CD4-positive, alpha-beta T cell treated with Interleukin-12 subunit alpha and Interleukin-12 subunit beta, for 1 hour (primary cell): ENCODE data around the gene MT1E.
A peak's percentile ranks its signal among the peaks of the same experiment; 100 is the strongest.
"Not testable (repeated sequence)": the region's sequence is repeated elsewhere in the genome, so short reads cannot be mapped to it uniquely, and the experiment has no call there.

Experiments used
- DNase-seq: peaks from one replicate; pipeline ENCODE4 v3.0.0-alpha.2; 2020

MT1E gene

DNA sequence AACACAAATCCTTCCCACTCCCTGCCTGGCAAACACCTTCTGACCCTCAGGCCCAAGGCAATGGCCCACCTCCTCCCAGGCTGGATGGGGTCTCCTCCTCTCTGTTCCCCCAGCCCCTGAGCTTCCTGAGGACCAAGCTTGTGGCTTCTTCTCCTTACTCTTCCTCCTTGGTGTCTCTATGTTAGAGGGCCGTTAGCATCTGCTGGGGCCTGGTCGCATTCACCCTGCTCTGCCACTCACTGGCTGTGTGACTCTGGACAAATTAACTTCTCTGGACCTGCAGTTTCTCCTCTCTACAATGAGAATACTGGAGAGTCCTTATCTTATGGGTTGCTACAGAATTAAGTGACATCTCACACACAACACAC is 17.9 kb upstream of the MT1E start:
- no peak for DNase-seq

DNA sequence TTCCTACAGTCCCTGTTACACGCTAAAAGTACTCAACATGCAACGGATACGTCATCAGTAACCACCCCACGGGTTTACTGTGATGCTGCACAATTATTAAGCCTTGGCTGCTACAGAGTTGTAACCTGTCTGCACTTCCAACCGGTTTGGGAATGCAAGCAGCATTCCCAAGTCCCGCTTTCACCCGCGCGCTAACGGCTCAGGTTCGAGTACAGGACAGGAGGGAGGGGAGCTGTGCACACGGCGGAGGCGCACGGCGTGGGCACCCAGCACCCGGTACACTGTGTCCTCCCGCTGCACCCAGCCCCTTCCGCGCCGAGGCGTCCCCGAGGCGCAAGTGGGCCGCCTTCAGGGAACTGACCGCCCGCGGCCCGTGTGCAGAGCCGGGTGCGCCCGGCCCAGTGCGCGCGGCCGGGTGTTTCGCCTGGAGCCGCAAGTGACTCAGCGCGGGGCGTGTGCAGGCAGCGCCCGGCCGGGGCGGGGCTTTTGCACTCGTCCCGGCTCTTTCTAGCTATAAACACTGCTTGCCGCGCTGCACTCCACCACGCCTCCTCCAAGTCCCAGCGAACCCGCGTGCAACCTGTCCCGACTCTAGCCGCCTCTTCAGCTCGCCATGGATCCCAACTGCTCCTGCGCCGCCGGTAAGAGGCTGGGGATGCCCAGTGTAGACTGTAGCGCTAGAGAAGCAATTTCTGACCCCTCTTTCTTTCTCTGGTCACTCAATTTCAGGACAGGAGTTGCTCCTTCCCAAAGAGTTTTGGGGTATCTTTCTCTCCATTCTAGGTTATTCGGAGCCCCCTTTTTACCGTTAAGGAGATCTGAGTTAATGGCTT is 17.3 kb upstream of the MT1E start, which contains the start of gene MT2A:
Gene MT2A (plus strand): TSS at position 542 of the 833 bp plus-strand sequence. CDS start 72 bp downstream, at position 614.
- DNase-seq = peak; percentile 87

GRCh38 chr16:56608876-56609462 is 16.6 kb upstream of the MT1E start:
- DNase-seq = no peak

- peak; percentile 75 for DNase-seq
These were observed 16.1 kb upstream of the MT1E start for GRCh38 chr16:56609463-56609921.

GRCh38 chr16:56610017-56610608 is 15.5 kb upstream of the MT1E start:
- DNase-seq = peak; percentile 66

DNA sequence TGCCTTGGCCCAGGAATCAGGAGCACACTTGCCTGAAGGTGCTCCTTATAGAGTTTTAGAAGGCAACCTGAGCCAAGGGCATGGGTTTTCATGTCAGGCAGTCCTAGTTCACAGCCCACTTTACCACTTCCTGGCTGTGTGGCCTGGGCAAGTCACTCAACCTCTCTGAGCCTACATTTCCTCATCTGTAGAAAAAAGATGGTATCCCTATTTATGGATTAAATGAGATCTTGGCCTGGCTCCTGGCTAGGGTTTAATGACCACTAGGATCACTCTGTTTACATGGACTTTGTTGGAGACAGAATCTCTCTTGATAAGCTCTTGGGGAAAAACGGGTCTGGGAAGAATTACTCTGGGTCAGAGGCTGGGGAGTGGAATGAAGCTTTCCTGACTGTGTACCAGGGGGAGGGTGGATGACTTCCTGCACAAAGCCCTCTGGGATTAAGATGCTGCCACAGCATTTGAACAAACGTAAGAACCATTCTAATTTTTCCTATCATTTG is 14.9 kb upstream of the MT1E start:
- DNase-seq = no peak

DNA sequence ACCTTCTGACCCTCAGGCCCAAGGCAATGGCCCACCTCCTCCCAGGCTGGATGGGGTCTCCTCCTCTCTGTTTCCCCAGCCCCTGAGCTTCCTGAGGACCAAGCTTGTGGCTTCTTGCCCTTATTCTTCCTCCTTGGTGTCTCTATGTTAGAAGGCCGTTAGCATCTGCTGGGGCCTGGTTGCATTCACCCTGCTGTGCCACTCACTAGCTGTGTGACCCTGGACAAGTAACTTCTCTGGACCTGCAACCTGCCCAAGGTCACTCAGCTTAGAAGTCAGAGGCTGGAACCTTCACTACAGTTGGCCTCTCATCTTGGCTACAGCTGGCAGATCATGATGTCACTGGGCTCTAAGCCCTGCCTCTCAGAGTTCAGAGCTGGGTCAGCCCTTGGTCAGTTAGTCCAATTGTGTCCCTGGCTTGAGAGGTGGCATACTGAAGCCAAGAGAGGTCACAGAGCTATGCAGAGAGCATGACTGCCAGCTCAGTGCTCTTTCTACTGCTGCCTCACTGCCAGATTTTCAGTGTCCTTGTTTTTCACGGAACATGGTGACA is 14.2 kb upstream of the MT1E start:
- DNase-seq = no peak

GRCh38 chr16:56613706-56614105 is 11.9 kb upstream of the MT1E start:
- DNase-seq = no peak

DNA sequence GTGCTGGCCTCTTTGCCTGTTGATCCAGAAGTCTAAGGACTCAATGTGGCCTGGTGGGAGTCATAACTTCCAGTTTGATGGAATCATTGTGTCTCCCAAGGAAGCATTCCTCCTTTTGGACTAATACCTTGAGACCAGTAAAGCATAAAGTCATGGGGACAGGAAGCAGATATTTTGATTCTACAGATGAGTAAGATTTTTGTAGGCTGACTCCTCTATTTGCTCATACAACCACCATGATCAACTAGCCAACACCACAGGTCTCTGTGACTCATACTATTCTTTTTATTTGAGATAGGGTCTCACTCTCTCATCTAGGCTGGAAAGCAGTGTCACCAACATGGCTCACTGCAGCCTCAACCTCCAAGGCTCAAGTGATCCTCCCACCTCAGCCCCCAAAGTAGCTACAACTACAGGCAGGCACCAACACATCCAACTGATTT is 11.0 kb upstream of the MT1E start:
- DNase-seq = no peak

- DNase-seq = no peak
These were observed 10.2 kb upstream of the MT1E start for GRCh38 chr16:56615353-56615752.

GRCh38 chr16:56616608-56617211 is 8.9 kb upstream of the MT1E start:
- DNase-seq = no peak

DNA sequence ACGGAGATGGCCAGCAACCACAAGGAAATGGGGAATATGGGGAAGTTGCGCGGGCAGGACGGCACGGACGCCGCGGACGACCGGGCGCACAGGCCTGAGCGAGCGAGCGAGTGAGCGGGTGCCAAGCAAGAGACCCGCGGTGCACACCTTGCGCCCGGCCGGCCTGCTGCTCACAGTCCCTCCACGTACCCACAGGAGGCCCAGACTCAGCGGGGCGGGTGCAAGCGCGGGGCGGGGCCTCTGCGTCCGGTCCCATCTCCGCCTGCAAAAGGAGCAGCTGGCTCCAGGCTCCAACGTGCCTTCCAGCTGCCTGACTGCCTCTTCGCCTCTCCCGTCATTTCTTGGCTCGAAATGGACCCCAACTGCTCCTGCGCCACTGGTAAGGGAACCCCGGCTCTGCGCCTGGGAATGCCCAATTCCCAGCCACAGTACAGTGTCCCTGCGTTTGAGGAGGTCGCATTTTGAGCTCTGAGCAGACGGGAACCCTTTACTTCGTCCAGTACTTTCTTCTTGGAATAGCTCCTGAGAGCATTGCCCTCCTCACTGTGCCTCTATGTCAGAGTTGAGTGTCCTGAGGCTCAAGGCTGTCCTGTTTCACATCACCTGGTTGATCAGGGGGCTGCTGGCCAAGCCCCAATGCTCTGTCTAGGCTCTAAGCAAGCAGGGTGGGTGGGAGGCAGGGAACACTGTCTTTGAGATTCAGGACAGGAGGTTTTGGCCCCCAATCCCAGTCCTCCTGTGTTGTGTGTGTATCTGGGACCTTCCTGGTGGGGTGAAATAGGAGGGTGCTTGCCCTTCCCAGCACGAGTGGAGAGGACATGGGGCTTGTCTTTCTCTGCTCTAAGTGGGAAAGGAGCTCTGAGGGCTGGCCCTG is 8.1 kb upstream of the MT1E start:
- peak; percentile 38 for DNase-seq

DNA sequence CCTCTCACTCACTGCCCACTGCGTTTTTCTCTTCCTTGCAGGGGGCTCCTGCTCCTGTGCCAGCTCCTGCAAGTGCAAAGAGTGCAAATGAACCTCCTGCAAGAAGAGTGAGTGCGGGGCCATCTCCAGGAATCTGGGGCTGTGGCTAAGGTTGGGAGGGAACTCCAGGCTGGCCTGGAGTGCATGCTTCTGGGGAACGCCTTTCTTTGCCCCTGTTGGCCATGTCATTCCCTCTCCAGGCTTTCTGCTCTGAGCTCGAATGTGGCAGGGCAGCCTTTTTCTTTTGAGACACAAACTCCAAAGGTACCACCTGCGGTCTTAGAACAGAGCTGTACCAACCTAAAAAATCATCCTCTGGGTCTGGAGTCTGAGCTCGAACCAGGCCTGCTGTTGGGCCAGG is 7.4 kb upstream of the MT1E start:
- no peak for DNase-seq

- DNase-seq = no peak
These were observed 5.2 kb upstream of the MT1E start for GRCh38 chr16:56620339-56620897.

DNA sequence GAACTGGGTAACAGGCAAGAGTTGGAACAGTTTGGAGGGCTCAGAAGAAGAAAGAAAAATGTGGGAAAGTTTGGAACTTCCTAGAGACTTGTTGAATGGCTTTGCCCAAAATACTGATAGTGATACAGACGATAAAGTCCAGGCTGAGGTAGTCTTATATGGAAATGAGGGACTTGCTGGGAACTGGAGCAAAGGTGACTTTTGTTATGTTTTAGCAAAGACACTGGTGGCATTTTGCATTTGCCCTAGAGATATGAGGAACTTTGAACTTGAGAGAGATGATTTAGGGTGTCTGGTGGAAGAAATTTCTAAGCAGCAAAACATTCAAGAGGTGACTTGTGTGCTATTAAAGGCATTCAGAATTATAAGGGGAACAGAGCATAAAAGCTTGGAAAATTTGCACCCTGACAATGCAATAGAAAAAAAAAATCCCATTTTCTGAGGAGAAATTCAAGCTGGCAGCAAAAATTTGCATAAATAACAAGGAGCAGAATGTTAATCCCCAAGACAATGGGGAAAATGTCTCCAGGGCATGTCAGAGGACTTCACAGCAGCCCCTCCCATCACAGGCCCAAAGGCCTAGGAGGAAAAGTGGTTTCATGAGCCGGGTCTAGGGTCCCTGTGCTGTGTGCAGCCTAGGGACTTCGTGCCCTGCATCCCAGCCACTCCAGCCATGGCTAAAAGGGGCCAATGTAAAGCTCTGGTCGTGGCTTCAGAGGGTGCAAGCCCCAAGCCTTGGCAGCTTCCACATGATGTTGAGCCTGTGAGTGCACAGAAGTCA is 3.7 kb upstream of the MT1E start:
- DNase-seq = not testable (repeated sequence)

DNA sequence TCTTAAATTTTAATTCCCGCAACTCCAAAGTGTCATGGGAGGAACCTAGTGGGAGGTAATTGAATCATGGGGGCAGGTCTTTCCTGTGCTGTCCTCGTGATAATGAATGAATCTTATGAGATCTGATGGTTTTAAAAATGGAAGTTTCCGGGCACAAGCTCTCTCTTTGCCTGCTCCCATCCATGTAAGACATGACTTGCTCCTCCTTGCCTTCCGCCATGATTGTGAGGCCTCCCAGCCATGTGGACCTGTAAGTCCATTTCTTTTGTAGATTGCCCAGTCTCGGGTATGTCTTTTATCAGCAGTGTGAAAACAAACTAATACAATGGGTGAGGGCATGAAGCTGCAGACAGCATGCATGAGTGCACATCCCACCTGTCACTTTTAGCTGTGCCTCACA is 2.4 kb upstream of the MT1E start:
- DNase-seq = not testable (repeated sequence)

GRCh38 chr16:56623637-56624036 is 1.9 kb upstream of the MT1E start:
- DNase-seq = no peak

DNA sequence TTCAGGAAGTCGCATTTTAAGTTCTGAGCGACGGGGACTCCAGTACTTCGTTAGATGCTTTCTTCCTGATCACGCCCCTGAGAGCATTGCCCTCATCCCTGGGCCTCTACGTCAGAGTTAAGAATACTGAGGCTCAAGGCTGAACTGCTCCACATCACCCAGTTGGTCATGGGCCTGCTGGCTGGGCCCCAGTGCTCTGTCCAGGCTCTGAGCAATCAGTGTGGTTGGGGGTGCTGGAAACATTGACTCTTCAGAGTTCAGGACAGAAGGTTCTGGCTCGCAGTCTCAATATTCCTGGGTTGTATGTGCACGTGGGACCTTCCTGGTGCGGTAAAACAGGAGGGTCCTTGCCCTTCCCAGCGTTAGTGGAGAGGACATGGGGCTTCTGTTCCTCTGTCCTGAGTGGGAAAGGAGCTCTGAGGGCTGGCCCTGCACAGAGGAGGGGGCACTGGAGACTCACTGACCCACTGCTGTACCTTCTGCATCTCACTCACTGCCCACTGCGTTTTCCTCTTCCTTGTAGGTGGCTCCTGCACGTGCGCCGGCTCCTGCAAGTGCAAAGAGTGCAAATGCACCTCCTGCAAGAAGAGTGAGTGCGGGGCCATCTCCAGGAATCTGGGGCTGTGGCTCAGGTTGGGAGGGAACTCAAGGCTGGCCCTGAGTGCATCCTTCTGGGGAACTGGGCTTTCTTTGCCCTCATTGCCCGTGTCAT is 518 bp downstream of the MT1E start:
- DNase-seq = no peak

GRCh38 chr16:56626685-56627084 is 1.1 kb downstream of the MT1E start:
- no peak for DNase-seq
